T-helper 22 cell (primary cell): Measurements from ENCODE around the gene RCVRN.

Source experiments
- DNase-seq: peaks from one replicate; pipeline ENCODE4 v3.0.0-alpha.2; 2020; ENCODE audit warnings: low read depth

Gene RCVRN

GRCh38 chr17:9898812-9899211, 6.3 kb downstream of the RCVRN start:
- DNase-seq = no peak

- DNase-seq = no peak
These were observed 7.6 kb downstream of the RCVRN start for GRCh38 chr17:9897372-9897968.

DNA sequence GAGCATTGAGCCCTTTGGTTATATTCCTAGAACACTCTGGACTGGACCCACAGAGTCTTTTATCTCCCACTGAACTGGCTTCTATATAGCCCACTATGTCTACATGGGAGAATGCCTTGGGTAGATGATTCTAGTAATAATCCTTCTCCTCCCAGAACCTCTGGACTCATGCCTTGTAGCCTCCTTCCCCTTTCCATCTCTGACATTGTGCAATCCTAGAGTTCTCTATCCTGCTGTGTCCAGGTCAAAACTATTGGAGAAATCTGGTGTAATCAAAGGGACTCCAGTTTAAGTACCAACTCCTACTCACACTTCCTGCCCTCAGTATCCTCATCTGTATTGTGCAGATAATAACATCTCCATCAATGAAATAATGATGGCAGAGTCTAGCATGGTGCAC, 9.1 kb downstream of the RCVRN start:
- no peak for DNase-seq

DNA sequence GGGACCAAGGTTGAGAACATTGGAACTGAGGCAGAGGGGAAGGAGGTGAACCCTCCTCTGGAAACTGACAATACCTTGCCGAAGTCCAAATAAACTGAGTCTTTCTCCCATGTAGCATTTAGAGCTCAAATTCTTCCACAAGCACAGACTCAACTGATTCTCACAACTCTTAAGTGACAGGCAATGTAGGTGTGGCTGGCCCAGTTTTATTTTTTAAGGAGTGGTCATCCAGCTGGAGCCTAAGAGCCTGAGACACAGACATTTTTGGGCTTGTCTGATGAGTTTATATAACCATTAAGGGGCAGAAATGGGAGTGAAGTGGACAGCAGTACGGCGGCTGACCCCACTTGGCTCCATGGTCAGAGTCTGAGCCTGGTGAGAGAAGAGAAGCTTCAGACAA, 10.8 kb downstream of the RCVRN start:
- no peak for DNase-seq

GRCh38 chr17:9893411-9894012, 11.6 kb downstream of the RCVRN start:
- DNase-seq = no peak

GRCh38 chr17:9890124-9890523, 14.9 kb downstream of the RCVRN start:
- no peak for DNase-seq

DNA sequence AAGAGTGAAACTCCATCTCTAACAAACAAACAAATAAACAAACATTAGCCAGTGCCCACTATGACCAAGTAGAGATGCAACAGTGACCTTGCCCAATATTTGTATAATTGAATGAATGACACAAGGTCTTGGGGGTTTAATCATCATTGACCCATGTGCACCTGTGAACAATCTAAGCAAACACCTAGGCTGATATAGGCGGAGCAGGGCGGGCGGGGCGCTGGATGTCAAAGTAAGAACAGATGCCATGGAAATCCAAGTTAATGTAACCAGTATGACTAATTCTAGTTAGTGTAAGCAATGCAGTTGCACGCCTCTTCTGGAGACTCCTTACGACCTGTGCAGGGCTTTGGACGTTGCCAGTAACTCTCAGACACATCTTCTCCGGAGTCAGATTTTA, 17.6 kb downstream of the RCVRN start:
- DNase-seq = no peak

- no peak for DNase-seq
These were observed 18.7 kb downstream of the RCVRN start for GRCh38 chr17:9886141-9886930.

DNA sequence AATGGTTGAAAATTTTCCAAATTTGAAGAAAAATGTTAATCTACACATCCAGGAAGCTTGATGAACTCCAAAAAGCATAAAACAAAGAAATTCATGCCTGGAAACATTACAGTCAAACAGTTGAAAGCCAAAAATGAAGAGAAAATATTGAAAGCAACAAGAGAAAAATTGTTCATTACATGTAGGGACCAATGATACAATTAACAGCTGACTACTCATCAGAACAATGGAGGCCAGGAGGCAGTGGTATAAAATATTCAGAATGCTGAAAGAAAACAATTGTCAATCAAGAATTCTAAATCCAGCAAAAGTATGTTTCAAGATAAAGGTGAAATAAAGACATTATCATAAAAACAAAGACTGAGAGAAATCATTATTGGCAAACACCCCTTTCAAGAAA, 21.6 kb downstream of the RCVRN start:
- DNase-seq = no peak

- DNase-seq = no peak
These were observed 24.5 kb downstream of the RCVRN start for GRCh38 chr17:9880582-9880999.

- DNase-seq = no peak
These were observed 26.1 kb downstream of the RCVRN start for GRCh38 chr17:9878786-9879525.

DNA sequence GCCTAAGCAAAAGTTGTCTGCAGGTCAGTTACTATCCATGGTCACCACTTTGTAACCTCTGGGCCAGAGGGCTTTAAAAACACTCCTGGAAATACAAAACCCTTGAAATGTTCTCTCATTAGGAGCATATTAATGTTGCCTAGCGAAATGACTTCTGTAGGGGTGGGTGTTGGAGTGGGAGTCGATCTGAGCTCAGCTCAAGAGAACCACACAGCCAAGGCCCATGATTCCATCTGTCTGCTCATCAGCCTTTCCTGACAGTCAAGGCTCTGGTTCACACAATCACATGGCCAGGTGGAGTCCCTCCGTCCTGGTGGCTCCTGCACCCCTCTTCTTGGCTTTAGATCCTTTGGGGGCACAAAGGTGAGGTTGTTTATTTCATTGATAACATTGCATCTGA, 26.7 kb downstream of the RCVRN start:
- no peak for DNase-seq

DNA sequence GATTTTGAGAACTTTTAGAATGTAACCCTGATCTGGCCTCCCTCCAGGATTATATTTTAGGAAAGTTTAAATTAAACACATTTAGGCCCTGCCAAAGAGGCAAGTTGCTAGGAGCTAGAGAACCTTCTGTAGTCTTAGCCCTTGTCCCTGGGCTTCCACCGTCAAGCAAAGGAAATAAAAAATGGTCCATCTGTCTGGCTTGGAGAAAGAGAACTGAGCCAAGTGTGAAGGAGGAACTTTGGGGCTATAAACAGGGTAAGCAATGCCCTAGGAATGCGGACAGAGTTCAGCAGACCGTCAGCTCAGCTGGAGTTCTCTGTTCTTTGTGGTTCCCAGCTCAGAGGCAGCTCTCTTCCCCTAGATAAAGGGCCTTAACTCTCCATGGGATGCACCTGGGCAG, 29.6 kb downstream of the RCVRN start:
- no peak for DNase-seq

- no peak for DNase-seq
These were observed 30.3 kb downstream of the RCVRN start for GRCh38 chr17:9874722-9875121.

DNA sequence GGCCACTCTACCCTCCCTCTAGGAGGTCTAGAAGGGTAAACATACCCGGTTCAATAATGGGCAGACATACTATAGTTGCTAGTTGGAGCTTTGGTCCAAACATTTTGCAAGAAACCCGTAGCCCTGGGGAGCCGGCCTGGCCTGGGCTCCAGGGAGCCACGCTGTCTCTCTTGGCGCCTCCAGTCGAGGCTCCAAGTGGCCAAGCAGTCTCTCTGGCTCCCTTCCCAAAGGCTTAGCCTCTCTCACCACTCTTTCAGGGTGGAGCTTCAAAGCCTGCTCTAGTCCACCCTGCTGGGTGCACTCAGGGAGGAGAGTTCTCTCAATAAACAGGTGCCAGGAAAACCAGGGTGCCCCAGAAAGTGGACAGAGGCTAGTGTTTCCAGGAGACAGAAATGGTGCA, 32.2 kb downstream of the RCVRN start:
- no peak for DNase-seq

GRCh38 chr17:9868552-9868951, 36.5 kb downstream of the RCVRN start:
- DNase-seq = no peak

DNA sequence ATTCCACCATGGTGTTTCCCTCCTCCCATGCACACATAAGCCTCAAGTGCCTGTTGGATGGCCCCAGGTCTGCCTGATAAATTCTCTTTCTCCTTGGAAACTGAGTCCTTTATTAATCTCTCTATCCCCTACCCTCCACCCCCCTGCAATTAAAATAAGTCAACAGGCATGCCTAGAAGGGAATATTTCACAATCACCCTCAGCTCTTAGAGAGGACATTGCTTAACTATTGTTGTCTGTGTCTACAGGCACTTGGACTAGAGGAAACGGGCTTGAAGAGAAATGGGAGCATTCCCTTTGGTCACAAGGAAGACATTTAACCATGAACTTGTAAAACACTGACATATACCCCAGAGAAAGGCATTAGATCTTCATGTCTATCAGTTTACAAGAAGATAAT, 39.5 kb downstream of the RCVRN start:
- no peak for DNase-seq

GRCh38 chr17:9862949-9863348, 42.1 kb downstream of the RCVRN start:
- no peak for DNase-seq

GRCh38 chr17:9862220-9862619, 42.9 kb downstream of the RCVRN start:
- DNase-seq = no peak

- no peak for DNase-seq
These were observed 44.2 kb downstream of the RCVRN start for GRCh38 chr17:9860851-9861250.

- no peak for DNase-seq
These were observed 45.3 kb downstream of the RCVRN start for GRCh38 chr17:9859781-9860180.

GRCh38 chr17:9855036-9855435, 50.0 kb downstream of the RCVRN start:
- no peak for DNase-seq

DNA sequence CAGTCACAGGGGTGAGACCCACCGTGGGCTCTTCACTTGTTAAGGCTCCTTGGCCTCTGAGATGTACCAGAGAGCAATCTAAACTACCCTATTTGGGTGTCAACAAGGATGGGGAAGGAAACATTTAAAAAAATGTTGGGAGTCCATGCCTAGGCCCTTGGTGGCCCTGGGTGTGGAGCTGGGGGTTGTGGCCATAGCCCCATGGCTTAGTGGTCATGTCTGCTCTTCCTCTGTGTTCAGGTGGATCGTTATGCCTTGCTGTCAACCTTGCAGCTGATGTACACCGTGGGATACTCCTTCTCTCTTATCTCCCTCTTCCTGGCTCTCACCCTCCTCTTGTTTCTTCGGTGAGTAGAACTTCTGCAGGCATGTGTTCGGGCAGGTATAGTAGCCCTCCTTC, 50.8 kb downstream of the RCVRN start:
- no peak for DNase-seq
